GM19438 (cell line): Measurements from ENCODE around the gene VPS11.
"Not testable (repeated sequence)": the region's sequence is repeated elsewhere in the genome, so short reads cannot be mapped to it uniquely, and the experiment has no call there.

Experiments
- ATAC-seq: cut with Tn5 transposase; IDR thresholded peaks from one replicate; pipeline ENCODE4 v1.9.1; 2021; ENCODE audit warnings: low read depth; ENCODE audit not compliant: unreplicated experiment

Gene VPS11

GRCh38 chr11:119034813-119035212 is 32.8 kb upstream of the VPS11 start:
- no peak for ATAC-seq

DNA sequence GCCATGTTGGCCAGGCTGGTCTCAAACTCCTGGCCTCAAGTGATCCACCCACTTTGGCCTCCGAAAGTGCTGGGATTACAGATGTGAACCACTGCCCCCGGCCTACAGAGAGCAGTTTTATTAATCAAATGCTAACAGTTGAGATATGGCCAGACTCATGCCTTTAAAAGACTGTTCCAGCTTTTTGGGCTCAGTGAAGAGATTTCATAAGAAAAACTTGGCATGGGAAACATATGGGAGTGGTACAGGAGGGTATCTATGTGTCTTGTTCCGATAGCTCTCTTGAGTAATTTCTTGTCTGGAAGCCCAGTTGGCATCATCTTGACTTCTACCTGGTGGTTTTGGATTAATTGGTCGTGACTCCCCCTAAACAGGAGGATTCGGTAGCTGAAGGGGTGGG is 28.7 kb upstream of the VPS11 start:
- no peak for ATAC-seq

GRCh38 chr11:119039471-119039870 is 28.1 kb upstream of the VPS11 start:
- ATAC-seq, result not testable (repeated sequence)

- no peak for ATAC-seq
Observed at GRCh38 chr11:119041821-119042514, 25.6 kb upstream of the VPS11 start.

DNA sequence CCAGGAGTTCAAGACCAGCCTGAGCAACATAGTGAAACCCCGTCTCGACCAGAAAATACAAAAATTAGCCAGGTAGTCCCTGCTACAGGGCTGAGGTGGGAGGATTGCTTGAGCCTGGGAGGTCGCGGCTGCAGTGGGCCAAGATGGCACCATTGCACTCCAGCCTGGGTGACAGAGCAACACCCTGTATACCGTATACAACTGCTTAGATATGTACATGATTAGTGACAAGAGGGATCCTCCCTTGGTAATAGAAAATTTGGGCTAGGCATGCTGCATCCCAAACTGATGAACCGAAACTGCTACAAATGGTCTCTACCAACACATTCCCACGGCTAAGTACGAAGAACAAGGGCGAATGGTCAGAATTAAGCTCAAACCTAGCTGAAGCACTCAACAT is 24.7 kb upstream of the VPS11 start:
- ATAC-seq, result no peak

- no peak for ATAC-seq
Observed at GRCh38 chr11:119044708-119045107, 22.9 kb upstream of the VPS11 start.

GRCh38 chr11:119046489-119046888 is 21.1 kb upstream of the VPS11 start:
- ATAC-seq, result no peak

GRCh38 chr11:119047205-119047604 is 20.4 kb upstream of the VPS11 start:
- ATAC-seq, result no peak

GRCh38 chr11:119048644-119049043 is 19.0 kb upstream of the VPS11 start:
- no peak for ATAC-seq

GRCh38 chr11:119049081-119049480 is 18.5 kb upstream of the VPS11 start:
- no peak for ATAC-seq

DNA sequence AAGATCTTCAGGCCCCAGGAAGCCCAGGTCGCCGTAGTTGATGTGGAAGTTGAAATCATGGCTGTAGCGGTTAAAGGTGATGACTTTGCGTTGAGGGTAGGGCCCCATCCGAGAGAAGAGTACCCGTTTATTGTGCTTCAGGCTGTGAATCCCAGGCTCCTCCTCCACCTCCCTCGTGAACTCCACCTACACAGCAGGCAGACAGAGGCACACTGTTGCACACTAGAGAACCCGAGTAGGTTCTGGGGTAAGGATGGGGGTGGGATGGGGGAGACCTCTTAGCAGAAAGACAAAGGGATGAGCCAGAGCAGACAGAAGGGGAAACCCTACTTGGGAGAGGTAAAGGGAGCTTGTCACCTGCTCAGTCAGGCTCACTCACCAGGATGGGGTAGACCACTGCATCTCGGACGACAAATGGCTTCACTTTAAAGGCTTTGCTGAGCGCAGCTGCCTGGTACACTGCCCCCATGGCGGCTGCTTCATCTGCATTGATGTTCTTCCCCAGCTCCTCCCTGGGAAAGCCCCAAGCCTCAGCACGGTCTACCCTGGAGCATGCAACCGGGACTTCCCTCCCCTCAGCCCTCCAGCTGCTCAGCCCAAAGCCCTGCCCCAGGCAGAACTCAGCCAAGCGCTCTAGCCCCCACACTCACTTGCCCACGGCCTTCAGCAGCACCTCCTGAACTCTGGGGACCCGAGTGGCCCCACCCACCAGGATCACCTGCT is 16.0 kb upstream of the VPS11 start:
- ATAC-seq, result no peak

- no peak for ATAC-seq
Observed at GRCh38 chr11:119052163-119052814, 15.3 kb upstream of the VPS11 start.

- ATAC-seq, result no peak
Observed at GRCh38 chr11:119054418-119054817, 13.2 kb upstream of the VPS11 start.

DNA sequence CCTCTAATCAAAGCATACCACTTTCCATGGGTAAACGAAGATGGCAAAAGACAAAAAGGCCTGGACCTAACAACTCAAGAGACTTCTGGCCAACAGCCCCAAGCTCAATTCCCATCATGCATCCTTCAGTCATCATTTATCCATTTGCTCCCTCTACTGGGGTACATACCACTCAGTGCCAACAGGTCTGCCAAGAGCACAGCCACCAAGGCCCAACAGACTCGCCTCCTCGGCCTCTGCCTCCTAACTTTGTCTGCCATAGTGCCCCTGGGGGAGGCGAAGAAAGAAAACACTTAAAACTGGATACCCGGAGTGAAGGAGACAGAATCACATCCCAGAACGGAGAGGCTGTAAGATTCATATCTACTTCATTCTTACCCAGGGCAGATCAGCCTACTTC is 11.7 kb upstream of the VPS11 start:
- ATAC-seq, result no peak

GRCh38 chr11:119056421-119056999 is 11.1 kb upstream of the VPS11 start:
- peak; percentile 3 for ATAC-seq

DNA sequence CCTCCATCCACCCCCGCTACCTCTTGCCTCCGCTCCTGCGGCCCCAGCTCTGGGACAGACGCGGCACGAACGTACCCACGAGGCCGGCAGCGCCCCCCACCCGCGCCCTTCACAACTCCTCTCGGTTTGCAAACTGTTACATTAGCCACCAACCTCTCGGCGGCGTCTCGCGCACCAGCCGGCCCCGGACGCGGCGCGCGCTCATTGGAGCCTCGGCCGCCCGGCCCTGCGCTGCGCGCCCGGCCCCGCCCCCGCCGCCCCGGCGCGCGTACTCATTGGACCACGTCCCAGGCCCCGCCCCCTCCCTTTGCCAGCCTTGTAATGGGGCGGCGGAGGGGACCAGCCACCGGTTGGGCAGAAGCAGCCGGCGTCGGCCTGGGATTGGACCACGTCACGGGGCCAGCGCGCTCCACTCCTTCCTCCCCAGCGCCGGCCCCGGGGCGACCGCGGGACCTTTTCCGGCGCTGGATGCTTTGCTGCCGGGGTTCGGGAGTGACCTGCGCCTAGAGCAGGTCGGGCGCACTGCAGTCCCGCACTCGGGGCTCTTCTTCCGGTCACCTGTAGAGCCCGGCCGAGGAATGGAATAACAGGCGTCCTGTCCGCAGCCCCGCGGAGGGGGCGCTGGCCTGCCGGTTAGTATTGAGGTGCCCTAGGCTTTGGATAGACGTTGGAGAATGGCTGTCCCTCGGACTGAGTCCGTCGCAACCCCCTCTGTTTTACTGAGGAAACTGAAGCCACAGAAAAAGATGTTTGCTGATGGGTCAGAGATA is 10.4 kb upstream of the VPS11 start, which contains the start of gene HYOU1:
Gene HYOU1 (minus strand): TSS at position 206 of the 770 bp plus-strand sequence. CDS start 1,045 bp downstream, outside the sequence.
- peak; percentile 88 for ATAC-seq

DNA sequence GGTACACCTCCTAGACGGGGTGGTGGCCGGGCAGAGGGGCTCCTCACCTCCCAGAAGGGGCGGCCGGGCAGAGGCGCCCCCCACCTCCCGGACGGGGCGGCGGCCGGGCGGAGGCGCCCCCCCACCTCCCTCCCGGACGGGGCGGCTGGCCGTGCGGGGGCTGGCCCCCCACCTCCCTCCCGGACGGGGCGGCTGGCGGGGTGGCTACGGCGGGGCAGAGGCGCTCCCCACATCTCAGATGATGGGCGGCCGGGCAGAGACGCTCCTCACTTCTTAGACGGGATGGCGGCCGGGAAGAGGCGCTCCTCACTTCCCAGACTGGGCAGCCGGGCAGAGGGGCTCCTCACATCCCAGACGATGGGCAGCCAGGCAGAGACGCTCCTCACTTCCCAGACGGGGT is 8.5 kb upstream of the VPS11 start:
- not testable (repeated sequence) for ATAC-seq

- ATAC-seq, result no peak
Observed at GRCh38 chr11:119061256-119061655, 6.4 kb upstream of the VPS11 start.

GRCh38 chr11:119062779-119063178 is 4.8 kb upstream of the VPS11 start:
- ATAC-seq, result no peak

- no peak for ATAC-seq
Observed at GRCh38 chr11:119065369-119065768, 2.2 kb upstream of the VPS11 start.
